Ectodermal cell (in vitro differentiated cells): ENCODE data around the gene TRAK1.

ENCODE experiments used
- H3K27ac ChIP-seq: 2 replicates; pipeline ENCODE4 v1.7.0; 2013; ENCODE audit warnings: mild to moderate bottlenecking, low read depth, low read length; ENCODE audit not compliant: insufficient read depth, poor library complexity, severe bottlenecking
- H3K27me3 ChIP-seq: 2 replicates; pipeline ENCODE4 v1.7.0; 2013; ENCODE audit warnings: mild to moderate bottlenecking, low read length; ENCODE audit not compliant: insufficient read depth, control insufficient read depth, poor library complexity, severe bottlenecking
- H3K36me3 ChIP-seq: one replicate; pipeline ENCODE4 v1.7.0; 2013; ENCODE audit warnings: low read length; ENCODE audit not compliant: control insufficient read depth, insufficient read depth
- H3K4me1 ChIP-seq: one replicate; pipeline ENCODE4 v1.7.0; 2013; ENCODE audit warnings: low read length; ENCODE audit not compliant: control insufficient read depth, insufficient read depth
- H3K4me3 ChIP-seq: 2 replicates; pipeline ENCODE4 v1.7.0; 2013; ENCODE audit warnings: low read depth, low read length, control low read depth; ENCODE audit not compliant: insufficient read depth
- H3K9me3 ChIP-seq: 2 replicates; pipeline ENCODE4 v1.7.0; 2013; ENCODE audit warnings: mild to moderate bottlenecking, low read length, moderate library complexity; ENCODE audit not compliant: control insufficient read depth
- WGBS, 2 experiments: methylation state at CpG; one replicate each; pipeline ENCODE4 v1.1.7; 2013; ENCODE audit warnings: missing lambda C conversion rate in 2 of 2; 5-methylcytosine and 5-hydroxymethylcytosine counted together

The TRAK1 gene

DNA sequence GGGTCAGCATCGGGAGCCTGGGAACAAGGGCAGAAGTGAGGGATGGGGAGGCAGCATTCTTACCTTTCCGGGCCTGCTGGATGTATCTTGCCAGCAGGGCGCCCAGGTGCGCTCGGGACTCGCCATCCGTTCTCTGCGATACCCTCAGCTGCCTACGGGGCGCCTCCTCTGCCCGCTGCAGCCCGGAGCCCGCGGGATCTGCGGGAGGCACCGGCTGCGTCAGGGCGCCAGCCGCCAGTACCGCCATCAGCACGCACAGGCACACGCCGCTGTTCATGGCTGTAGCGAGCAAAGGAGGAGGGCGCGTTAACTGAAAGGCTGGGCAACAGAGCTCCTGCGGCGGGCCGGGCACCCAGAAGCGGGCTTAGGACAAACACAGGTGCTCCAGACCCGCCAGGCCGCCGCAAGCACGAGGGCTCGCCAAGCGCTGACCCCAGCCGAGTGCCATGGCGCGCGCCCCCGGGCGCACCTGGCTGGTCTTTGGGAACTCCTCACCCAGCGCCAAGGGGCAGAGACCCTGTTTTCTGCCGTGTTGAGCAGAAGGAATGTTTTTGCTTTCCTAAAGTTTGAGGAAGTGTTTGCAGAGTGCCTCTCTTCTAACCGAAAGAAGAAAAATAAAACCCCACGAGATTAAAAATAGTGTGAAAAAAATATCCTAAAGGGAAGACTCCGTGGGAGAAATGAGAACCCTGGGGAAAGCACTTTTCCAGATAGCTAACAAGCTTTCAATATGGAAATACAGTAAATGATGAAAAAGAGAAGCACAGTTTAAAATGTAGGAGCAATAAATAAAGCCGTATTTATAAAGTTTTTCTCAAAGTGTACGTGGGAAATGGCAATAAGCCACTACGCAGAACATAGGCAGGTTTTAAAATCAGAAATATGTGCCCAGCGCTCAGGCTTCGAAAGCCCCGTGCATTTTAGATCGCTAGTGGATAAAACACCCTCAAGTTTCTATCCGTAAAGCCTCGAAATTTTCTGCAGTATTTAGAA lies 172.5 kb downstream of the TRAK1 start:
- H3K27me3 ChIP-seq = peaks cover 31% of the 10 kb centered on the region
- H3K27ac ChIP-seq = no peak overlapping the region
- 23% methylated on average over 56 of the region's 56 CpGs for WGBS, 2 experiments
- peaks cover 7% of the 10 kb centered on the region for H3K4me1 ChIP-seq
- no peaks in the 10 kb centered on the region for H3K36me3 ChIP-seq
- H3K9me3 ChIP-seq = no peaks in the 10 kb centered on the region
- peak overlapping the region; percentile 33 for H3K4me3 ChIP-seq

DNA sequence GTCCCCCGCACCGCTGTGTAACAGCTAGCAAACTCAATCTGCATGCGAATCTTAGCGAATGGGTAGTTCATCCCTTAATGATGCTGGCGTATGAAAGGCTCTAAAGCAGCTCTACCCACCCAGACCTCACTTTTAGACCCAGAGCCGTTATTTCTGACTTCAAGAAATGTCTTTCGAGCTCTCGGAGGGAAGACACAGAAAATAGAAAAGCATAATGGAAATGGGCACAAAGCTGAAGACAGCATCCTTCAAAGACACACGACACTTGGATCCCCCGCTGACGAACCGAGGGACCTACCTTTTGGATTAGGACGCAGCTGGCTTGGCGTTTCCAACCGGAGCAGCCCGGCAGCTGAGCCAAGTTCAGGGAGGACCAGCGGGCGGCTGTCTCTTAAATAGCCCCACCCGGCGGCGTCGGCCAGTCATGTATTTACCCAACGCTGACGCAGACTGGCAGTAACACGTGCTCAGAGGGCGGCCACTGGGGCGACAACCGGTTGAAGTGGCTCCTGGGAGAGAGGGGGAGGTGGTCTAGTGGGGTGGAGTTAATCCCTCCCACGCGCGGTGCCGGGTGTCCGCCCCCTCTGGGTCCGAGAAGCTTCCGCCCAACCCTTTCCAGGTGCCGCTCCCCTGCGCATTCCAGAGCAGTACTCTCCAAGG lies 173.4 kb downstream of the TRAK1 start:
- Histone ChIP-seq H3K9me3 (no peaks in the 10 kb centered on the region), H3K4me3 (no peak overlapping the region), H3K27ac (no peak overlapping the region), H3K36me3 (no peaks in the 10 kb centered on the region), H3K27me3 (peaks cover 31% of the 10 kb centered on the region), H3K4me1 (peaks cover 7% of the 10 kb centered on the region)
- 59 to 63% methylated on average over 37 of the region's 37 CpGs for WGBS, 2 experiments

DNA sequence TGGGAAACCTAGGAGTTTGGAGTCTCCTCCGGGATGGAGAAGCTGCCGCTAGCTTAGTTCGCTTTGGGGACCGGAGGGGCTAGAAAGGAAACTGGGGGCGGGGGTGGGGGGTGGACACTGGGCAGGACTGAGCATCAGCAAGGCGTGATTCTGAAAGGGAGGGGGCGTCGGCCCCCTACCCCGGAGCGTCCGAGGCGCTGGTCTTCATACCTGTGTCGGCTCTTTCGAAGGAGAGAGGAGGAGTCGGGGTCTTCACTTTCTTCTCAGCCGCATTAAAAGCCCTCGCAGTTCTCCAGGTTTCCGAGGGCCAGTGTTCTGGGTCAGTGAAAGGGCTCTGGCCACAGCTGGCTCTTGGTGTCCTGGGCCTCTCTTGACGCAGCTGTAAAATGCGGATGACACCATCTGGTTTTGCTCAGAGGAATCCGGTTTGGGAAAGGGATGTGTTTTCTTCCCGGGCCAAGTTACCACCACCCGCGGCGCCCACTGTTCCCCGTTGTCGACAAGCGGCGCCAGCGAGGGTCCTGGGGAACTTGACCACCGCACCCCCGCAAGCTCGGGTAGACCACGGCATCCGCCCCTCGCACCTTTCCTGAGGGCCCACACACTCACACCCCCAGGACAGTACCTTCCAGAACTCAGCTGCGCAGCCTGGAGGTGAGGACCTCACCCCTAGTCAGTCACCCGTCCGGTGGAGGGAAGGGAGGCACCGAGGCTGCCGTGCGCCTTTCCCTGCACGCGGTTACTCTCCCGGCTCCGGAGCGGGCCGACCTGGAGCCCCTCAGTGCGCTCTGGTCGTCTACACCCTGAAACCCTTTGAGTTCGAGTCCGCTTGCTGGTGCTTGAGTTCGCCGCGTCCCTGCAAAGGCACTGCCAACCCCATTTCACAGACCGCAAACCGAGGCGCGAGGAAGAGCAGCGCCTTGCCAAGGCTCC lies 174.2 kb downstream of the TRAK1 start:
- WGBS, 2 experiments = 85 to 88% methylated on average over 60 of the region's 60 CpGs
- H3K27me3 ChIP-seq = peaks cover 31% of the 10 kb centered on the region

DNA sequence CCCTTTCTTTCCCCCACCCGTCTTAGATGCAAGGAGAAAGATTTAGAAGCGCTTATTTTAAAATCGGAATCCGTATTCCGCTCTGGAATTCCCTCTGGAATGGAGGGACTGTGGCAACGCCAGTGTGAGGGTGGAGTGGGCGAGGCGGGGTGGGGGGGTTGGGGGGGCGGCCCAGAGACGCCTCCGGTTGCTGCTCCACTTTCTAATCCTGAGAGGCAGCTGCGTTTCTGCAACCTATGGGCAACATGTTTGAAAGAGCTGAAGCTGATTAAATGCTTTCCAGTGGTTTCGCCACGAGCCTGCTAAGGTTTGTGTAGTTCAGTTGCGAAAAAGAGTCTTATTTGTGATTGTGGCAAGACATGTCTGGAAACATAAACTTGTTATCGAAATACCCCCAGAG lies 174.9 kb downstream of the TRAK1 start, which contains the start of gene CCK:
CCK (minus strand) TSS at position 101 of the 400 bp plus-strand sequence. CDS start 2,555 bp downstream, outside the sequence.
- H3K27ac ChIP-seq = no peak within 1 kb of the TSS
- H3K4me1 ChIP-seq = peaks cover 7% of the 10 kb centered on the region
- WGBS, 2 experiments = 89% methylated on average over 16 of the region's 16 CpGs
- peaks cover under 1% of the 10 kb centered on the region for H3K9me3 ChIP-seq
- H3K4me3 ChIP-seq = no peak within 1 kb of the TSS
- no peaks in the 10 kb centered on the region for H3K36me3 ChIP-seq
- peaks cover 31% of the 10 kb centered on the region for H3K27me3 ChIP-seq

More for the DNA sequence above, 174.2 kb downstream of the TRAK1 start:
- Histone ChIP-seq H3K27ac (no peak overlapping the region), H3K9me3 (no peaks in the 10 kb centered on the region), H3K4me1 (peaks cover 7% of the 10 kb centered on the region), H3K36me3 (no peaks in the 10 kb centered on the region), H3K4me3 (no peak overlapping the region)

DNA sequence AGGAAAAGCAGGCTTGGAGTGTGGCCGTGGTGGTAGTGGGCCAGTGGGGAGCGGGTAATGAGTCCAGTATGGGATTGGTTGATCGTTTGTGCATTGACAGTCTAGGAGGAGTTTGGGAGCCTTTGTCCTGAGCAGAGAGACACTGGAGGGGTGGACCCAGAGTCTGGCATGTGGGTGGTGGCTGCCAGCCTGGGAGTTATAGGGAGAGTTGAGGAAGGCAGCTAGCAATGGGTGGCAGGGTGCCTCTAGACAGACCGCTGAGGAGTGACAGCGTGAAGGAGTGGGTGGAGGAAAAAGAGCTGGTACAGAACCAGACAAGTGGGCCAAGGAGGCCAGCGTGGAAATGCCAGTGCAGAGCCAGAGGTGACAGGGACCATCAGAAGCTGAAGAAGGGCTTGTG lies 176.7 kb downstream of the TRAK1 start:
- 91 to 94% methylated on average over 6 of the region's 6 CpGs for WGBS, 2 experiments
- Histone ChIP-seq H3K4me1 (peaks cover 7% of the 10 kb centered on the region), H3K36me3 (no peaks in the 10 kb centered on the region), H3K4me3 (no peak overlapping the region), H3K27me3 (peaks cover 30% of the 10 kb centered on the region), H3K27ac (no peak overlapping the region), H3K9me3 (peaks cover 2% of the 10 kb centered on the region)

DNA sequence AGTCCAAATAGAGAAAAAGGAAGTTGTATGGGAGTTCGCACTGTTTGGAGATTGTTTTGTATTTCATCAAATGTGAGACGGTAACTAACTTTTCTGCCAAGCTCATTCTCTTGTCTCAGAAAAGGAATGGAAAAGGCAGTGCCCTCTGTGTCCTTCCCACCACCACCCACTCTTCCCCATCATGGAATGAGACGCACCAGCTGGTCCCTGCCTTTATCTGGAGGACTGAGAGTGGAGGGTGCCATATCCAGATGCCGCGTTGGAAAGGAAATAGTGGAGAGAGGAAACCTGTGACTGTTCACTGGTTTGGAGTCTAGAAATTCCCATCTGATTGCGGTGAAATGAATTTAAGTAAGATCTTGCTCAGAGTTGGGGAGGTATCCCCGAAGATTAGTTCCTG lies 178.5 kb downstream of the TRAK1 start:
- WGBS, 2 experiments = 94 to 95% methylated on average over 7 of the region's 7 CpGs
- no peaks in the 10 kb centered on the region for H3K4me1 ChIP-seq
- H3K27ac ChIP-seq = no peak overlapping the region
- H3K36me3 ChIP-seq = no peaks in the 10 kb centered on the region
- H3K9me3 ChIP-seq = peaks cover 2% of the 10 kb centered on the region
- no peak overlapping the region for H3K4me3 ChIP-seq
- H3K27me3 ChIP-seq = peaks cover 12% of the 10 kb centered on the region

DNA sequence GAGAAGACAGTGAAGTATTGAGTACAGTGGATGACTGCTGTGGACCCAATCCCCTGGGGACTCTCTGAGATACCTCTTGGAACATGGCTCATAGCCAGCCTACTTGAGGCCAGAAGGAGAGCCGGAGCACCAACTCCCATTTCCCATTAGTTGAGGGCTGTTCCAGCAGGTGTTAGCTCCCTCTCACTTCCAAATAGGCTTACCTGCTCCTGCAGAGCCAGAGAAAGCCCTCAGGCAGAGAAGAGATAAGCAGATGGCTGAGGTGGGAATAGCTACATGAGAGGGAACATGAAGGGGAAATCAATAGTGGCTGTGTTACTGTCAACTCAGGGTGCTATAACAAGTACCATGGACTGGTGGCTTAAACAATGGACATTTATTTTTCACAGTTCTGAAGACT lies 179.4 kb downstream of the TRAK1 start:
- Histone ChIP-seq H3K9me3 (peaks cover 2% of the 10 kb centered on the region), H3K36me3 (no peaks in the 10 kb centered on the region), H3K4me3 (no peak overlapping the region), H3K27me3 (peaks cover 3% of the 10 kb centered on the region), H3K27ac (no peak overlapping the region), H3K4me1 (no peaks in the 10 kb centered on the region)
- 90 to 100% methylated on average over 1 of the region's 1 CpG for WGBS, 2 experiments

DNA sequence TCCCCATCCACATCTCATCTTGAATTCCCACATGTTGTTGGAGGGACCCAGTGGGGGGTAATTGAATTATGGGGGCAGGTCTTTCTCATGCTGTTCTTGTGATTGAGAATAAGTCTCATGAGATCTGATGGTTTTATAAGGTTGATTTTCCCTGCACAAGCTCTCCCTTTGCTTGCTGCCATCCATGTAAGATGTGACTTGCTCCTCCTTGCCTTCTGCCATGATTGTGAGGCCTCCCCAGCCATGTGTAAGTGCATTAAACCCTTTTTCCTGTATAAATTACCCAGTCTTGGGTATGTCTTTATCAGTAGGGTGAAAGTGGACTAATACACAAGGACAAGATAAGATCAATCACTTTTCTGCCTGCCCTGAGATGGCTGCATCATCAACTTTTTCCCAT lies 180.6 kb downstream of the TRAK1 start:
- H3K4me1 ChIP-seq = no peaks in the 10 kb centered on the region
- H3K9me3 ChIP-seq = peaks cover 2% of the 10 kb centered on the region
- H3K27ac ChIP-seq = no peak overlapping the region
- no peaks in the 10 kb centered on the region for H3K36me3 ChIP-seq
- H3K4me3 ChIP-seq = no peak overlapping the region
- H3K27me3 ChIP-seq = no peaks in the 10 kb centered on the region

DNA sequence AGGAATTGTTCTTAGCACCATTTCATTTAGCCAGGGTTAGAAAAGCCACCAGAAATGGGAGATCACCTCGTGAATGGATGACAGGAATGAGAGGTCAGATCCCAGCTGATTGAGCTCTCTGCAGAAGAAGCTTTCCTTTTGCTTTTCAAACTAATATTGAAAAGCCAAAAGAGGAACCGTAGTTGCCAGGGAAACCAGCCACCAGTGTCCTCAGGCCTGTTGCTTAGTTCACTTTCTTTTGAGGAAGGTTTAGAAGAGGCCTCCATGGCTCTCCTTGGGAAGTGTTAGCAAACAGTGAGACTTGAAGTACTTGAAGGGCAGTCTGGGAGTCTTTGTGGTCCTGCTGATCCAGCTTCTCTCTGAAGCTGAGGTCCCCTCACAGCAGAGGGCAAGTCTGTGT lies 182.2 kb downstream of the TRAK1 start:
- no peaks in the 10 kb centered on the region for H3K4me1 ChIP-seq
- 71 to 73% methylated on average over 2 of the region's 2 CpGs for WGBS, 2 experiments
- H3K27ac ChIP-seq = no peak overlapping the region
- H3K27me3 ChIP-seq = no peaks in the 10 kb centered on the region
- no peaks in the 10 kb centered on the region for H3K36me3 ChIP-seq
- H3K9me3 ChIP-seq = peaks cover 2% of the 10 kb centered on the region
- no peak overlapping the region for H3K4me3 ChIP-seq
